IPS DF 4.7 (cell line): Measurements from ENCODE around the gene RASL12.
"Not testable (repeated sequence)": the region's sequence is repeated elsewhere in the genome, so short reads cannot be mapped to it uniquely, and the experiment has no call there.

Source experiments
- DNase-seq: peaks from one replicate; pipeline ENCODE4 v3.0.0-alpha.2; 2013; ENCODE audit warnings: low spot score; ENCODE audit errors: extremely low read depth

Gene RASL12

GRCh38 chr15:65056106-65056505 lies 11.7 kb downstream of the RASL12 start:
- DNase-seq: no peak

DNA sequence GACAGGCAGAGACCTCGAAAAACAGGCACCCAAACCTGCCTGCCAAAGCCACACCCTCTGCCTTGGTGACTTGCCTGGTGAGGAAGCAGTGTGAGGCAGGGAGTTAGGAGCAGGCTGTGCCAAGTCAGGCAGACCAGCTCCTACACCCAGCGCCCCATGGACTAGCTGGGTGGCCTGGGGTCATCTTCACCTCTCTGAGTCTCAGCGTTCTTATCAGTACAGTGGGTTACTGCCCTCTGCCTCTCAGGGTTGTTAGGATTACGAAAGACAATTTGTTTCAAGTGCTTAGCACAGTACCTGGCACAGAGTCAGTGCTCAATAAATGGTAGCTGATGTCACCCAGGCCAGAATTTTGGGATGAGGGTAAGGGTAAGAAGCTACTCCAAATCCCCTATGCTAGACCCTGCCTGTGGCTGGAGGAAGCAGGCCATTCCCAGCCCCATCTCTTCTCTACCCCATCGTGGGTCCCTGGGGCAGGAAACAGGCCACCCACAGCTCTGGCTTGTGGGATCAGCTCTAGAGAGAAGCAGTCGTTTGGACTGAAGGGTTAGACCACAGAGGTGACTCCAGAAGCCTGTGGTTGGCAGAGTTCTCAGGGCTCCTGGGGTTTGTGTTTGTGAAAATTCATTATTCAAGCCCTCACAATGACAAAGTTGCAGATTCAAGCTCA lies 12.5 kb downstream of the RASL12 start:
- no peak for DNase-seq

DNA sequence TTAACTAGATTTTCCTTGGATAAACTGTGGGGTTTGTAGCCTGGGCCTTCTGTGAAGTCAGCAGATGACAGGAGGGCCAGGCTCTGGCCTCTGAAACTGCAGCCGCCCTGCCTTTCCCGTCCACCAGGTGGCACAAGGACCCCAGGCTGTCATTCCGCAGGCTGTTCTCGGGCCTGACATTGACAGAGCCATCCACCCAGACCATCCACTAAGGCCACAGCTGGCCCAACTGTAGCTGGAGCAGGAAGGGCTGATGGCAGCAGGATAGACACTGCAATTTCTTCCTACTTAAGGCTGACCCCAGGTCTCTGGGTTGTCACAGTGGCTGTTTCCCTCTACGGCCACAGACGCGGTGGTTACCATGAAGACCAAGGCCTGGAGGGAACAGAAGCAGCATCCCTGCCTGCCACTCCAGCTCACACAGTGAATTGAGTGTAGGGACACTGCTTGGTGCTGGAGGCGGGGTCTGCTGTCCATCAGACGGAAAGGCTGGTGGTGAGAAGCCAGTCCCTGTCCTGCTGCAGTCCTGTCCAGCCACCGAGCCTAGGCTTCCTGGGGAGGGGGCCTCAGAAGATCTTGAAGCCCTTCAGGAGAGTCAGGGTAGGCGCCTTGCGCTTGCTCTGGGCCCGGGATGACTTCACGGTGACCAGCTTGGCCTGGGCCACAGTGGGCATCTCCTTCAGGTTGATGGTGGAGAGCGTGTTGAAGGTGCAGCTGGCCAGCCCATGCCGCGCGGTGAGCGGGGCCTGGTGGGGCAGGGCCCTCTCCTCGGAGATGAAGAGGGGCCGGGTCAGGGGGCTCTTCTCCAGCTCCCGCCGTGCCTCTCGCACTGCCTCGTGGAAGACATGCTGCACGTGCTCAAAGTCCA lies 13.2 kb downstream of the RASL12 start:
- no peak for DNase-seq

GRCh38 chr15:65052956-65053355 lies 14.8 kb downstream of the RASL12 start:
- DNase-seq: no peak

GRCh38 chr15:65051266-65051665 lies 16.5 kb downstream of the RASL12 start:
- no peak for DNase-seq

GRCh38 chr15:65050270-65050669 lies 17.5 kb downstream of the RASL12 start:
- no peak for DNase-seq

DNA sequence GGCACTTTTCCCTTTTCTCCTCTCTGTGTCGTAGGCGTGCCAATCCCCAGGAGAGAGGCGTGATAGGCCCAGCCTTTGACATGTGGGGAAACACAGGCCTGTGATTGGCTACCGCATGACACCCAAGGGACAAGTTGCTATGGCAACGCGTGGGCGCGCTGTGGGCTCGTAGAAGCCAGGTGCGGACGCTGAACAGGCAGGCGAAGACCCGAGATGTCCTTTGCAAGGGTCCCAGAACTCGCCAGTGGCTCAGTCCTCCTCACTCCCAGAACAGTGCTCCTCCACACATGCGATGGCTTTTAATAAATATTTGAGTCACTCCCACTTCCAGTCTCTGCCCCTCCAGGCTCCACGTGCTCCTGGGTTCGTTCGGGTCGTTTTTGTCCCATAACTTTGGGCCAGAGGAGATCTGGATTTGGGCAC lies 18.4 kb downstream of the RASL12 start:
- peak; percentile 90 for DNase-seq

DNA sequence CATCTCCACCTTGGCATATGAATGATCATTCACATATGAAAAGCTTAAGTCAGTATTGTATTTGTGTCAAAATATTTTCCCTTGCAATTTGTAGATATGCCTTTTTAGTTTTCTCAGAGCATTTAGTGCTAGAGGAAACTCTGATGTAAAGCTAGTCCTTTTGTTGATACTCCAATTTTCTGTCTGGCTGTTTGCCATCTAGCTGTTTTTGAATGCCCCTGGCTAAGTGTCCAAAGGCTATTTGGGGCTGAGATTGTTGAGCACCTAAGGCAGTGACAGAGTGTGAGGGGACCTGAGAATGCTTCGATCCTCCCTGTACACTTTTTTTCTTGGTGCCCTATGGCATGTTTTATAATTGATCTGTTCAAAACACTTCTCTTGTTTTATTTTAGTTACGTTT lies 19.6 kb downstream of the RASL12 start:
- DNase-seq: no peak

DNA sequence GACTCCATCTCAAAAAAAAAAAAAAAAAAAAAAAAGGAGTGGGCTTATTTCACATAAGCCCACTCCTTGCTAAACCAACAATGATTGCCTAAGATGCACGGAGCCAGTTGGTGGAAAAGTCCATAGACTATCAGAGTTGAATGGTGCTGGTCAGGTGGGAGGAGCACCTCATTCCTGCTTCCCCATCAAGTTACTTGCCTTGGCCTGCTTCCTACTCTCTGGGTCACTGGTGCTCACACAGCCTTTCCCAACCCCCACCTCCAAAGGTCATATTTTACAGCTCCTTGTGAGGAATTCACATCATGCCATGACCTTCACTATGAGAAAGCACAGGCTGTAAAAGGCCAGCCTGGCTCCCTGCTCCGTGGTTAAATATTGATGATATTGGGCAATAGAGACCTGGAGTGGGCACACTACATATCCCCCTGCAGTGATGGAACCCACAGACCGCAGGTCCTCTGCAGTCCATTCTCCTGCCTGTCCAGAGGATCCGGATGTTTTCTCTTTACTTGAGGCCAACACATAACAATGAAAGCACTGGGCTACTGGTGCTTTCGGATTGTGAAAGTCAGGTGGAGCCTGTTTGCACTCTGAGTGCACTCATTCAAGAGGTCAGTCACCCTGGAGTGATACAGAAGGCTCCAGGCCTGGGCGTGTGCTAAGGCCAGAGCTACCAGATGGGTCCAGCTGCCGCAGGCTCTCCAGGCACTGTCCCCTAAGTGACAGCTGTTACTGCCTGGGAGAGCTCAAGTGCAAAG lies 22.9 kb downstream of the RASL12 start, which contains the start of gene SLC51B:
TSS of gene SLC51B (plus strand) at position 664 of the 758 bp plus-strand sequence. CDS start 4,618 bp downstream, outside the sequence.
- no peak for DNase-seq

DNA sequence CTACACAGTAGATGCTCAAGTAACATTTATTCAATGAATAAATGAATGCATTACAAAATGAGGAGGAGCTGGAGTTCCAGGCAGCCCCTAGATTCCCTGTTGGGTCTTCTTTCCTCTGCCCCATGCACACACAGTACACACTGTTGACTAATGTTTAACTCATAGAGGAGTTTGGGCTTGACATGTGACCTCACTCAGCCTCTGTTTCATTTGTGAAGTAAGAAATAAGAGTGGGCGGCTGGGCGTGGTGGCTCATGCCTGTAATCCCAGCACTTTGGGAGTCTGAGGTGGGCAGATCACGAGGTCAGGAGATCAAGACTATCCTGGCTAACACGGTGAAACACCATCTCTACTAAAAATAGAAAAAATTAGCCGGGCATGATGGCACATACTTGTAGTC lies 23.6 kb downstream of the RASL12 start:
- not testable (repeated sequence) for DNase-seq

DNA sequence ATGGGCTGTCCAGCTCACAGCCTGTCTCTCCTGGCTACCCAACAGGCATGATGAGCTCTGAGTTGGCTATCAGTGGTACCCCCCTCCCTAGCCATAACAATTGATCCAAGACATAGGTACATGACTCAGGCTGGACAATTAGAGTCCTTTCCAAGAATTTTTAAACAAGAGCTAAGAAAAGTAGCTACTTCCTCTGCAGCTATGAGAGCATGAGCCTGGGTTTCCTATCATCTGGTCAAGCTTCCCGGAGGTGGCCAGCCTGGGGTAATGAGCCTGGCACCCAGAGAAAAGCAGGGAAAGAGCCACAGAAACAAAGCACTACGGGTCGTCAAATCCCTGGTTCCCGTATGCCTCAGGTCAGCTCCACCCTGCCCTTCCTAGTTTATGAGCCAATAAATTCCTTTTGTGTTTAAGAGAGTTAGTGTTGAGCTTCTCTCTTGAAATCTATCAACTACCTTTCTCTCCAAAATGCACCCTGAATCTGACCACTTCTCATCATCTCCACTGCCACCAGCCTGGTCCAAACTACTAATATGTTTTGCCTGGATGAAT lies 24.9 kb downstream of the RASL12 start:
- DNase-seq: no peak

DNA sequence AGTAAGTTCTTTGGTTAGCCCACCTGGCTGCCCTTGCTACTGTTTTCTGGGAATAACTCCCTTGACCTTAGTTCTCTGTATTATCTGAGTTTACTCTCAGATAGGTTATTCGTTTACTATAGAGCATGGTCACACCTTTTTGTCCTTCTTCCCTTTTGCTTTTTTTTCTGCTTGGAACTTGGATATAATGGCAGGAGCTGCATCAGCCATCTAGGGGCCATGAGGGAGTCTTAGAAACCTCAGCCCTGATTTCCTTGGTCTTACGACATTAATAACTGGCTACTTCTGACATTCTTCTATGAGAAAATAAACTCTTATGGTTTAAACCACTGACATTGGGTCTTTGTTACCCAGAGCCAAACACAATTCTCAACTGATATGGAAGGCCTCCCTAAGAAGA lies 26.0 kb downstream of the RASL12 start:
- no peak for DNase-seq

GRCh38 chr15:65040461-65040860 lies 27.3 kb downstream of the RASL12 start:
- no peak for DNase-seq

GRCh38 chr15:65038836-65039235 lies 29.0 kb downstream of the RASL12 start:
- no peak for DNase-seq

DNA sequence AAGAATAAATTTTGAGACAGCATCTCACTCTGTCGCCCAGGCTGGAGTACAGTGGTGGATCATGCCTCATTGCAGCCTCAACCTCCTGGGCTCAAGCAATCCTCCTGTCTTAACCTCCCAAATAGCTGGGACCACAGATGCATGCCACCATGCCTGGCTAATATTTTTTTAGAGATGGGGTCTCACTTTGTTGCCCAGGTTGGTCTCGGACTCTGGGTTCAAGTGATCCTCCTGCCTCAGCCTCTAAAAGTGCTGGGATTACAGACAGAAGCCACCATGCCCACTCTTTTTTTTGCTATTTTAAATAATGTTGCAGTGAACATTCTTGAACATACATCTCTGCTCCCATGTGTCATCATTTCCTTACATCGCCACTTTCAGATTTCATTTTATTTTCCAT lies 29.4 kb downstream of the RASL12 start:
- DNase-seq: no peak

DNA sequence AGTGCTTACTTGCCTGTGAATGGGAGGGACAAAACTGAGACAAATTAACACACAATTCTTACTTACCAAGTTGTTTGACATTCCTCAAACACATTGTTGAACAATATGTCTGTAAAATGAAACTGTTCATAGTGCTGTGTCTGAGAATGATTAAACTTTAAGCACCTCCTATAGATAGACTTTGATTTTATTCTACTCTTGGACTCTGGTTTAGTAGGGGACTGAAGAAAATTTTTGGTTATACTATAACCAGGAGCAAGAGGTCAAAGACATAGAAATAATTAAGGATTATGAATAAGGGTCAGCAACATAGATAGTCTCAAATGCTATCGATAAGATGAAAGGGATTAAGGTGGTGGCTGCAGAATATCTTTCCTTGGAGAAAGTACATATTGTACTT lies 30.5 kb downstream of the RASL12 start:
- no peak for DNase-seq

DNA sequence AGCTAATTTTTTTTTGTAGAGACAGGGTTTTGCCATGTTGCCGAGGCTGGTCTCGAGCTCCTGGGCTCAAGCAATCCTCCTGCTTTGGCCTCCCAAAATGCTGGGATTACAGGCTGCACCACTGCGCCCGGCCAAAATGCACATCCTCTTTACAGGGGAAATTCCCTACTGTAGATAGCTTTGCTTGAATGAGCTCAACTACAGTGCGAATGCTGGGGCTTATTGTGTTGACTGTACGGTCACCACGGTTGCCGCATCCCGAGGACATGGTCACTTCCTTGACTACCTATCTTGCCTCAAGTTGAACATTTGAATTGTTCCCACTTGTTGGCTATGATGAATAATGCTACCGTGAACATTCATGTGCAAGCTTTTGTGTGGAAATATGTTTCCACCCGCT lies 33.1 kb downstream of the RASL12 start:
- DNase-seq: no peak

DNA sequence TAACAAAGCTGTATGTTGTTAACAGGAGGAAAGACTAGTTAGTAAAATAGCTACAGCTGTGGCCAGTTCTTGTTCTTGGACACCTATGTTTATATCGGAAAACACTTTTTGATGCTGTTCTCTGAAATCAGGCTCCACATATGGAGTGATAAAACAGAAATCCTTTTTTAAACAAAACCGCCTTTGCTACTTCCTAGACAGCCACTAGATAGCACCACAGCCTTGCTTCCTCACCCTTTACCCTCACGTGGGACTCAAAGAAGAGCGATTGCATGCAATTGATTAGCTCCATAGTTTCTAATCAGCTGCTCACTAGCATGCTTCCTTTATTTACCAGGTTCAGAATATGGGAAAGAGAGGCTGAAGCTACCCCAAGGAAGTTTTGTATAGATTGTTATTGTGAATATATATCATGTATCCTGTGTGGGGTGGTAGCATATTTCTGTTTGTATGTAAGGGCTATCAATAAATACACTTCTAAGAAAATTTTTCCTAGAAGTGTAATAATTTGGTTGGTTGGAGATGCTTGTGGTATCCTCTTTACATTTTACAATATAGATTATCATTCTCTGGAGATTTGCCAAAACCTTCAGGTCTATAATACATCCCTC lies 34.0 kb downstream of the RASL12 start:
- DNase-seq: no peak

DNA sequence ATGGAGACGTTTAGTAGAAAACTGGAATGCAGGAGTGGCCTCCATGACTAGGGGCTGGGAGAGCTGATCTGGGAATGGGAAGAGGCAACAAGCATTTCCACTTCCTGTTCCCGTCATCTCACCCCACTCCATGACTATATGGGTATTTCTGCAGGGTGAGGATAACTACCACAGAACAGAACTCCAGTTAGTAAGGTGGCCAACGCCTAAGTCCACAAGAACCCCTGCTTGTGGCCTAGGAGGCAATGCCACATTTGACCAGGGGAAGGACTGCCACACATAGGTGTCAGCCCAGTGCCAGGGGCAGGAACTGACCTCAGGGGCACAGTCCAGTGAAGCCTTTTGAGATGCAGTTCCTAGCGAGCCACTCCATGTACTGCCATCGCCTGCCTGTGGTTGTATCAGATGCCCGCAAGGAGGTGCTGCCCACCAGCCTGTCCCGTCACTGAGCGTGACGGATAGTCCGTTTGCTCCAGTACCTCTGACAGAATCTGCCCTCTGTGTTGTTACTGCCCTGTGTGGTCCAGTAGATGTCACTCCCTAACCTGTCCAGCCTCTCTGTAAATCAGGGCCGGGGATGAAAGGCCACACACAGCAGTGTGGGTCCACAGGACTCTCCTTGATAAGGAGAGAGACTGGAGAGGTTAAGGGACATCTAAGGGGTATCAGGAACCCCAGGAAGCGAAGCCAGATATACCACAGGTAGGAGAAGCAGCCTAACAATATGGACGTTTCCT lies 34.8 kb downstream of the RASL12 start:
- peak; percentile 66 for DNase-seq

DNA sequence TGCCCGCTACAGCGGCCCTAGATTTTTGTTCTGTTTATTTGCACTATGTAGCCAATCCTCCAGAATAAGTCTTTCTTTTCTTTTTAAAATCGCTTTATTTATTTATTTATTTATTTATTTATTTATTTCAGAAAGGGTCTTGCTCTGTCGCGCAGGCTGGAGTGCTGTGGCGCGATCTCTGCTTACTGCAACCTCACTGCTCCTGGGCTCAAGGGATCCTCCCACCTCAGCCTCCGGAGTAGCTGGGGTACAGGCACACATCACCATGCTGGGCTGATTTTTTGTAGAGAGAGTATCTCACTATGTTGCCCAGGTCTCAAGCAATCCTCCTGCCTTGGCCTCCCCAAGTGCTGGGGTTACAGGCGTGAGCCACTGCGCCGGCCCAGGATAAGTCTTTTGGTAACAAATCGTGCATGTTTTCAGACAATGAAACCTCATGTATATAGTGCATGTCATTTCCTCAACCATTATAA lies 38.0 kb downstream of the RASL12 start:
- DNase-seq: no peak
